Activated effector memory CD4-positive, alpha-beta T cell treated with anti-CD3 and anti-CD28 coated beads, Interleukin-2, amount 50 U/mL, for 16 hours (primary cell): ENCODE data around the gene NT5C1A.

Source experiments
- DNase-seq: peaks from one replicate; pipeline ENCODE4 v3.0.0-alpha.2; 2020

NT5C1A gene

DNA sequence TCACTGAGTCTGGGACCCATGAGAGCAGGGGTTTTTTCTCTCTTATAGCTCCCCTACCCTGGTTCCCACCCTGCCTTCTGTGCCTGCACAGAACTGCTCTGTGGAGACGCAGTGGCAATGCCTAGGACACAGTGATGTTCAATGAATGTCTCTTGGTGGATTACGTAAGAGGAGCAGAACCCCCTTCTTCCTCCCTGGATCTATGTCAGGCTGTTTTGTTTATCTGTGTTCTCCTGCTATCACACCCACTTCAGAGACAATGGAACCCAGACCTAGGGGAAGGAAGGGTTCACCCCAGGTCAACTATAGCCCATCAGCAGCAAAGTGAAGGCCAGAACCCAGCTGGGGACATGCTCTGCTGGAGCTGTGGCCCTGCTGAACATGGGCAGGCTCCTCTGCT, 17.3 kb upstream of the NT5C1A start:
- DNase-seq, result peak; percentile 47

DNA sequence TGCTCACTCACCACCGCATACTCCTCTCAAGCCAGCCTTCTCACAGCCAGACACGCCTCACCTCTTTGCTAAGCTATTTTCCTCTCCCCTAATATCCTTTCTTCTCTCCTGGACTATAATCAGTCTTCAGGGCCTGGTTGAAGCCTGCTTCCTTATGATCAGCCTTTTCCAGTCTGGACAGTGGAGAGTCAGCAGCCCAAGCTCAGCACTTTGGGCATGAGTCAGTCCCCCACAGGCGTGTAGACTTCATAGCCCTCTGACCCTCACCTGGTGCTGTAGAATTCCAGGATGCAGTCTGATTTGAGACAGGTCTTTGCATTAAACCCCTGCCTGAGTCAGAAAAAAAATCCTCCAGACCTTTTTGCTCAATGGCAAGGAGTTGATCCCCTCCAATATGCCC, 16.8 kb upstream of the NT5C1A start:
- DNase-seq, result peak; percentile 22

DNA sequence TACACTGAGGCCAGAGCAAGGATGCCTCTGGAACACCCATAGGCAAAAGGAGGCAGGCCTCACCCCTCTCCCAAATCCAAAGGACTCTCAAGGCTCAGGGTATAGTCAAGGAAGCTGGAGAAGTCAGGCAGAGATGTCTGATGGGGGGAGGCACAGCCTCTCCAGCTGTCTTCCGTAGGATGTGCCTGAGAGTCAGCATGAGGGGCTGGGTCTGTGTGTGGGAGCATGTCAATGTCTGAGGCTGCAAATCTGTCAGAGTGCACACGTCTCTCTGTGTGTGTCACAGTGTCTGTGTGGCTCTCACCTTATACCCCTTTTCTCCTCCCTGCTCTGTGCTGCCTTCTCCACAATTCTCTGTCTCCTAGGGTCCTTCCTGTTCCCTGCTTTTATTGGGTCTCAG, 15.3 kb upstream of the NT5C1A start:
- DNase-seq, result peak; percentile 49

DNA sequence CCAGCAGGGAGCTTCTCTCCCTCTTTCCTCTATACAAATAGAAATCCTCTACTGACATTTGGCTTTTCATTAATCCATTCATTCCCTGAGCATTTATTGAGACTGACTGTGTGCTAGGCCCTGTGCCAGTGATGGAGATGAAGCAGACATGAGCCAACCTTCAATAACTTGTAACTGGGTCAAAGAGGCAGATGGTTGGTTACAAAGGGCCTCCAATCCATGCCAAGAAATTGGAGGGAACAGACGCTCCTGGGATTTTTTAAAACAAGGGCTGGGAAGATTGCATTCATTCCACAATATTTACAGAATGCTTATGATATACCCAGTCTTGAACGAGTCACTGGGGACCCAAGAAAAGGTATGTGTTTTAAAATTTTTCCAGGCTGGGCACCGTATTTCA, 13.2 kb upstream of the NT5C1A start:
- no peak for DNase-seq

GRCh38 chr1:39684313-39684664, 12.4 kb upstream of the NT5C1A start:
- DNase-seq, result no peak

GRCh38 chr1:39683591-39684312, 11.8 kb upstream of the NT5C1A start:
- peak; percentile 81 for DNase-seq

- no peak for DNase-seq
Observed at GRCh38 chr1:39681999-39682398, 10.1 kb upstream of the NT5C1A start.

DNA sequence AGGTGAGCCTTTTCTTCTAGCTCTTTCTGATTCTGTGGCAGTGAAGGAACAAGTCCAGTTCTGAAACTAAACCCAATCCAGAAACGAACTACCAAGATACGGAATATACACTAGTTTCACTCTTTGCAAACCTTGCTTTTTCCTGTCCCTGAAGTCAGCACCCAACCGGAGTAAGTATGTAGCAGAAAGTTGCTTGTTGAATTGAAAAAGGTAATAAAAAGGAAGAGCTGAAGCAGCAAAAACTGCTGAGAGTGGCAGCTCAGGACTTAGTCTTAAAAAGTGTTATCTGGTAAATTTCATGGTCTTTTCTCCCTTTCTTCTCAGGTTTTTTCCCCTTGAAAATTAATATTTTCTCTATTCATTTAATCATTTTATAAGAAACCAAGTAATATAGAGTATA, 9.4 kb upstream of the NT5C1A start:
- DNase-seq, result no peak

- no peak for DNase-seq
Observed at GRCh38 chr1:39680751-39681150, 8.8 kb upstream of the NT5C1A start.

GRCh38 chr1:39679821-39680220, 7.9 kb upstream of the NT5C1A start:
- no peak for DNase-seq

- no peak for DNase-seq
Observed at GRCh38 chr1:39678889-39679288, 7.0 kb upstream of the NT5C1A start.

DNA sequence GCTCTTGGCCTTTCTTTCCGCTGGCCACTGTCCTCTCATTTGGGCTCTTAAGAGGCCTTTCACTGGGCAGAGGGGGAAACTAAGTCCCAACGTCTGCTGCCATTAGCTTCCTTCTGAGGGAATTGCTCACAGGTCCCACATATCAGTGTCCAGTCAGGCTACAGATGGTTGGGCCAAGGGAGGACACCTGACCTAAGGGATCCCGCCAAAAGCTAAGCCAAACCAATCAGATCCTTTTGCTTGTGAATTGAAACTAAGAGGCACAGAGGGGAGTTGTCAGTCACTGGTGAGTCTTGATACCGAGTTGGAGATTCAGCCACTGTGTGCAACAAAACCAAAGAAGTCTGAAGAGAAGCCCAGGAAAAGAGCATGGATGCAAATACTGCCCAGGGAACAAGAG, 5.7 kb upstream of the NT5C1A start:
- no peak for DNase-seq

DNA sequence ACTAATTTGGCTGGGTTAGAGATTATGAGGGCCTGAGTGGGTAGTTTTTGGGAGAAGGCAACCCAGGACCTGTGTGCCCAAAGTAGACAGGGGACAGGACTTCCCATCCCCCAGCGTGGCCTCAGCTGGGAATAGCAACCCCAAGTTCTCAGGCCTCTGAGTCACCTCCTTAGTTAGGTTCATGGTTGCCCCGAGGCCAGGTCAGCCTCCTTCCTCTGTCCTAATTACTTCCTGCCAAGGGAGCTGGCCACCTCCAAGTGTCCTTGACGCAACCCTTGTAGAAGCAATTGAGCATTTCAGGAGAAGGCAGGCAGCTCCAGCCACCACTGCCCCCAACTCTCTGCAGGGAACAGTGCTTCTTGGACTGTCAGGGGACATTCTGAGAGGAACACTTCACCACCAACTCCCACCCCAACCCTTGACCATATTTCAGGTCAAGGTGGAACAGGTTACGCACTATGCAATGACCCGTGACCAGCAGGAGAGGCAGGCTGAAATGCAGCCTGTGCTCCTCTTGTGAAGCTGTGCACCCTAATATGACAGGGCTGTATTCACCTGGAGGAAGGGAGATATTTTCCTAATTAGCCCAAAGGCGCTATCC, 5.1 kb upstream of the NT5C1A start:
- no peak for DNase-seq

DNA sequence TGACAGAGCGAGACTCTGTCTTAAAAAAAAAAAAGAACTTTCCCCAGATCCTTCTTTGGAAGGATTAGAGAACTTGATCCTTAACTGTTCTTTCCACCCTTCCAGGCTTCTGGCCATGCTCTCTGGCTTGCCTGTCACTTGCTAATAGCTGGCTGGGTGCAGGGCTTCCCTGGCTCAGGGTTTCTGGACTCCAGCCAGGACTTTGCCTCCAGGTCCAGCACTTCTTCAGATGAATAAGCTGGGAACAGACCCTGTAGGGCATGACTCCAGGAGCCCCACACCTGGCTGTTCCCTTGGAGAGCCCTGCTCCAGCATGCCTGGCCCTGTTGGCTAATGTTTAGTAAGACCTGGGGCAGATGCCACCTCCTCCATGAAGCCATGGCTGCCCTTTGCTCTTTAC, 3.3 kb upstream of the NT5C1A start:
- no peak for DNase-seq

- no peak for DNase-seq
Observed at GRCh38 chr1:39673215-39673614, 1.3 kb upstream of the NT5C1A start.

GRCh38 chr1:39672551-39672947, 642 bp upstream of the NT5C1A start:
- DNase-seq, result peak; percentile 75

GRCh38 chr1:39671433-39671792, 494 bp downstream of the NT5C1A start:
- DNase-seq, result no peak

GRCh38 chr1:39670689-39671088, 1.2 kb downstream of the NT5C1A start:
- no peak for DNase-seq

DNA sequence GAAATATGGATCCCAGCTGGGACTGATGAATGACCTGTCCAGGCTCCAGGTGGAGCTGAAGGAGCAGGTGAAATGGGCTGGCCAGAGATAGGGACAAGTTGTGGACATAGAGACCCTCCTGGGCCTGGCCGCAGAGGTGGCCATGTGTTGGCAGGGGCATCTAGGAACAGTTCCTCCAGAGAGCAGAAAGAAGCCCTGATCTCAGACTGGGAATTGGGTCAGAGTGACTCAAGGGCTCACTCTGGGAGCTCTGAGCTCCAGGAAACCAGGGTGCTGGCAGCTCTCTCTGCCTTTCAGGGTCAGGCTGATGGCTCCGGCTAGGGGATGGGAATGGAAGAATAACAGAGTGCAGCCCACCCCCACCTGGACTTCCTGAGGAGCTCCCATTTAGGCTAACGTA, 3.0 kb downstream of the NT5C1A start:
- DNase-seq, result no peak

DNA sequence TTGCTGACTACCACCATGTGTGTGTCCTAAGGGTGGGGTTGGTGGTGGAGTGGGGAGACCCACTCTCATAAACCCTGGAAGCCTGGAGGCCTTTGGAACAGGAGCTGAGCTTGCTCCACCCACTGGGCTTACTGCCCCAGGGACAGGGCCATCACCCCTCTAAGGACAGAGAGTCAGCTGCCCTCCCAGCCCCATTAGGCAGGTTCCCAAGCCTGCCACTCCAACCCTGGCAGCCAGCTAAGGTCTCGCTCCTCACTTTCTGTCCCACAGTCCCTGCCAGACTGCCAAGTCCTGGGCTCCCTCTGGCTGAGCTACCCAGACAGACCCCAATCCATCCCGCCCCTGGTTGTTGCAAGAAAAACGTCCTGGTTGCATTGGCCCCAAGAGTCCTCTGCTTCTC, 3.8 kb downstream of the NT5C1A start:
- no peak for DNase-seq

GRCh38 chr1:39666772-39667171, 5.1 kb downstream of the NT5C1A start:
- DNase-seq, result no peak

GRCh38 chr1:39663559-39663958, 8.3 kb downstream of the NT5C1A start:
- DNase-seq, result no peak

- no peak for DNase-seq
Observed at GRCh38 chr1:39662861-39663260, 9.0 kb downstream of the NT5C1A start.

GRCh38 chr1:39659538-39659937, 12.4 kb downstream of the NT5C1A start:
- DNase-seq, result no peak

- DNase-seq, result no peak
Observed at GRCh38 chr1:39659110-39659509, 12.8 kb downstream of the NT5C1A start.
